LNCAP (cell line): ENCODE measurements around the gene ASCL4.

Experiments
- TF ChIP-seq, protein P1 (sequence below): fragments of 450-650 bp; IDR thresholded peaks from 2 replicates; pipeline ENCODE4 v1.5.1; 2017; ENCODE audit warnings: mild to moderate bottlenecking

Gene ASCL4

DNA sequence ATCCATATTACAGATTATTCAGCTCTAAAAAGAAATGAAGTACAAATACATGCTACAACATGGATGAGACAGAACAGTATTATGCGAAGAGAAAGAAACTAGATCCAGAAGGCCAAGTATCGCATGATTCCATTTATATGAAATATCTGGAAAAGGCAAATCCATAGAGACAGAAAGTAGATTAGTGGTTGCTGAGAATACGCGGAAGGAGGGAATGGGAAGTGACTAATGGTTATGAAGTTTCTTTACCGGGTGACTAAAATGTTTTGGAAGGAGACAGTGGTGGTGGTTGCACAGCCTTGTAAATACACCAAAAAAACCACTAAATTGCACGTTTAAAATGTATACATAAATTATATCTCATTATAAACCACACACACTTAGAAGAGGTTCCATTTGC lies 26.0 kb upstream of the ASCL4 start:
- TF ChIP-seq, protein P1, sequence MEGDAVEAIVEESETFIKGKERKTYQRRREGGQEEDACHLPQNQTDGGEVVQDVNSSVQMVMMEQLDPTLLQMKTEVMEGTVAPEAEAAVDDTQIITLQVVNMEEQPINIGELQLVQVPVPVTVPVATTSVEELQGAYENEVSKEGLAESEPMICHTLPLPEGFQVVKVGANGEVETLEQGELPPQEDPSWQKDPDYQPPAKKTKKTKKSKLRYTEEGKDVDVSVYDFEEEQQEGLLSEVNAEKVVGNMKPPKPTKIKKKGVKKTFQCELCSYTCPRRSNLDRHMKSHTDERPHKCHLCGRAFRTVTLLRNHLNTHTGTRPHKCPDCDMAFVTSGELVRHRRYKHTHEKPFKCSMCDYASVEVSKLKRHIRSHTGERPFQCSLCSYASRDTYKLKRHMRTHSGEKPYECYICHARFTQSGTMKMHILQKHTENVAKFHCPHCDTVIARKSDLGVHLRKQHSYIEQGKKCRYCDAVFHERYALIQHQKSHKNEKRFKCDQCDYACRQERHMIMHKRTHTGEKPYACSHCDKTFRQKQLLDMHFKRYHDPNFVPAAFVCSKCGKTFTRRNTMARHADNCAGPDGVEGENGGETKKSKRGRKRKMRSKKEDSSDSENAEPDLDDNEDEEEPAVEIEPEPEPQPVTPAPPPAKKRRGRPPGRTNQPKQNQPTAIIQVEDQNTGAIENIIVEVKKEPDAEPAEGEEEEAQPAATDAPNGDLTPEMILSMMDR = no peak

DNA sequence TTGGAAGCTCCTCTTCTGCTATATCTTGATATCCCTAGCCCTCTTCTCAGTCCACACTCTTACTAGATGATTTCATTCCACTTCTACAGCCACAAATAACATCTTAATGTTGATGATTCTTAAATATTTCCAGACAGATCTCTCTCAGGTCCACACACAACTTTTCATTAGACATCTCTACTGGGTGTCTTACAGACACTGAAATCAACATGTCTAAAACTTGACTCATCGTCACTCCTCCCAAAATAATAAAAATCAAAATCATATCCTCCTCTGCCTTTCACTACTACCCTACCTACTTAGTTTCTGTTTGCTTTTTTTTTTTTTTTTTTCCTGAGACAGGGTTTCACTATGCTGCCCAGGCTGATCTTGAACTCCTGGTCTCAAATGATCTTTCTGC lies 25.4 kb upstream of the ASCL4 start:
- TF ChIP-seq, protein P1 = no peak

DNA sequence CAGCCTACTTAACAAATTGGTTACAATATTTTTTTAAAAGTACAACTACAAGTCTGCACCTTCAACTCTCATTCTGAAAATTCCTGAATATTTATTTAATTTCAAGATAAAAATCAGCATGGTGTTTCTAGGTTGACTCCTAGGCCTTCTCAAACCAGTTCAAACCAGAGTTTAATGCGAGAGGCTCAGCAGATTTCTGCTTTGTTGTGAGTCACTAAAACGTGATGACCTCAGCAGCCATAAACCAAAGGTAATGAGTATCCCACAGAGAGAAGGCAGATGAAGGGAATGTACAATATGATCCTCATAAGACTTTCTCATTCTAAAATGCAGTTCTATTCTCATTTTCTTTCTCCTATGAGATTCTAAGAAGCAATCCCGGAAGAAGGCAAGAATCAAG lies 15.1 kb upstream of the ASCL4 start:
- TF ChIP-seq, protein P1 = no peak

DNA sequence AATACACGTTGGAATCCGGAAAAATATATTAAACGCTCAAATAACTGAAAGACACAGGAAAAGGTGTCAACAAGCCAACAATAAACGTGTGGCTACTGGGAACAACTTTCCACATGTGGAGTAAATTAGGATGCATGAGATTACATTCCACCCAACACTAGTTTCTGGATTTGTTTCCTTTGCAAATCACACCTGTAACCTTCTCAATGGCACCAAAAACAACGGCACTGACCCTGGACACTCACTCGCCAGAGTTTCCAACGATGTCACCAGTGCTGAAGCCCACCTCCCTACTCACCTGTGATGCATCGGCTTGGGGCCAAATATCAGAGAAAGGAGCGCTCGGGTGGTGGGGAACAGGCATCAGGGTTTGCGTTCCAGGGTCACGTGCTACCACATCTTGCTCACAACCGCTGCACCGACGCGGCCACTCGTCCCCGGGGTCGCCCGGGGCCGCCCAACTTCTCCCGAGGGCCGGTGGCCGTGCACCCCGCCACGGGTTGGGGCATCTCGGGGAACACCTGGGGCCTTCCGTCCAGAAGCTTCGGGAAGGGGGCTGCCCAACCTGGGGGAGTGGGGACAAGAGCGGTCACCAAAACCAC lies 14.2 kb upstream of the ASCL4 start:
- TF ChIP-seq, protein P1 = no peak

DNA sequence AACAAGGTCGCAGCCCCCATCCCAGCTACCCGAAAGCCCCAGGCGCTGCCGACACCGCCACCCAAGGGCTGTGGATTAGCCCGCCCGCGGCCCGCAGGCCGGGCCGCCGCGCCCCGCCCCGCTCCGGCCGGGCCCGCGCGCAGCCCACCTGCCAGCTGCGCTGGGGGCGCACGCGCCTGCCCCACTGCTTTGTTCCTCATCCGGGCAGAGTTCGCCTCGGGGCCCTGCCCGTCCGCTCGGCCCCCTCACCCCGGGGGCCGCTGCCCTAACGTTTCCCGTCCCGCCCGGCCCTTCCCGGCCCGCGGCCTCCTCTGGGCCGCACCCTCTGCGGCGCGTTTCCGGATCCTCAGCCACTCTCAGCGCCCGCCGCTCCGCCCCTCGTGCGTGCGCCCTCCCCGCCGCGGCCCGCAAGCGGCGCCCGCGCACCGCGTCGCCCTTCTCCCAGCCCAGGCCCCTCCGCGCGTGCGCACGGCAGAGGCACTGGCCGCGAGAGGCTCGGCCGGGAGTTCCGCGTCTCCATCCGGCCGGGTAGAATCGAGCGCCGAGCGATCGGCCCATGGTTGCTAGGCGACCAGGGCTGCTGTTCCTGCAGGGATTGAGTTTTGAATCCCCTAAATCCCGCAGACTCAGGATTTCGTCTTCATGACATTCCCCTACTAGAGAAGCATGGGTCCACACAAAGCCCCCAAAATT lies 13.5 kb upstream of the ASCL4 start, which contains the start of gene PRDM4:
TSS of gene PRDM4 (minus strand) at position 329 of the 693 bp plus-strand sequence. CDS start 622 bp downstream, outside the sequence.
- TF ChIP-seq, protein P1 = peak; percentile 85

DNA sequence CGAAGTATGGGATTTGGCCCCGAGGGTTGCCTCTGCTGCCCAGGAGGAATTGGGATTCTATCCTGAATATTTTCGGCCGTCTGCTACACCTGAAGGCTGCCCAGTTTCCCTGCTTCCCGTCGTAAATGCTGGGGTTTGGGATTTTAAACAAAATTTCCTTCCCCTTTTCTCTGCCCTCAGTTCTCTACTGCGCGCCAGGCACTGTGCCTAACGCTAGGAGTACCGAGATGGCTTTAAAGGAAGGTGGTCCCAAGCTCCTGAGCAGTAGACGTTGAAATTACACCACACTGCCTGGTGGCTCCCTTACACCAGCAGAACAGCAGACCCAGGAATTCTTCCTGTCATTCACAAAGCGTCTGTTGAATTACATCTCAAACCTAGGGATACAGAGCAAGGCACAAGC lies 13.0 kb upstream of the ASCL4 start:
- TF ChIP-seq, protein P1 = no peak

DNA sequence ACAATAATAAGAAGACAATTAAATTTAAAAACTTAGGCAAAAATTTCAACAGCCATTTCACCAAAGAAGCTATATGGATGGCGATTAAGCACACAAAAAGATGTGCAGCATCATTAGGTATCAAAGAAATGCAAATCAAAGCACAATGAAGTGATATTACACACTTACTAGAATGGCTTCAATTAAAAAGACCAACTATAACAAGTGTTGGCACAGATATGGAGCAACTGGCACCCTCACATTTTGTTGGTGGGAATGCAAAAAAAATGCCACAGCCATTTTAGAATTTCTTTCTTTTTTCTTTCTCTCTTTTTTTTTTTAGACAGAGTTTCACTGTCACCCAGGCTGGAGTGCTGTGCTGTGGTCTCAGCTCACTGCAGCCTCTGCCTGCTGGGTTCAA lies 11.6 kb upstream of the ASCL4 start:
- TF ChIP-seq, protein P1 = no peak
